ENCODE measurements around the gene GSAP.

DNA sequence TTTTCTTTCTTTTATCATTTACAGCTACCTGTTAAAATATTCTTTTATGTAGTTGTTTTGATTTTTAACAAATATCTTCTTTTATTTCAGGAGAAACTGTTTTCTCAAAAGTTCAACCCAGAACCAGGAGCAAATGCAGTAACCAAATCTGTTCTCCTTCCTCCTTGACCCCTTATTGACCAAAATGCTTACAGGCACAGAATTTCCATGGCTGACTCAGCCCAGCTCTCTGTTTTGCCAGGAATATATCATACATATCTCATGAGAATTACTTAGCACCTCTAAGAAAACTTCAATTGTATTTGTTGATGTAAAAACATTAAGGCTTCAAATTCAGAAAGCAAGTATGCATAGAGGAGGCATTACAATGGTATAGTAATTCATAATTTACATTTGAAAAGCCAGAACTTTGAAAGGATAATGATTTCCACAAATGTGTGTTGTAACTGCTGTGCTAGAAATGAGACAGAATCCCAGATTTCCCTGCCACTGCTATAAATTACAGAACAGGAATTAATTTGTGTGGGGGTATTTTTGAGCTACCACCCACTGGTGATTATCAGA is 2.2 kb downstream of the GSAP start:
- TF ChIP-seq, protein P1, sequence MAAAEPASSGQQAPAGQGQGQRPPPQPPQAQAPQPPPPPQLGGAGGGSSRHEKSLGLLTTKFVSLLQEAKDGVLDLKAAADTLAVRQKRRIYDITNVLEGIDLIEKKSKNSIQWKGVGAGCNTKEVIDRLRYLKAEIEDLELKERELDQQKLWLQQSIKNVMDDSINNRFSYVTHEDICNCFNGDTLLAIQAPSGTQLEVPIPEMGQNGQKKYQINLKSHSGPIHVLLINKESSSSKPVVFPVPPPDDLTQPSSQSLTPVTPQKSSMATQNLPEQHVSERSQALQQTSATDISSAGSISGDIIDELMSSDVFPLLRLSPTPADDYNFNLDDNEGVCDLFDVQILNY (CRISPR knock-in tag; IDR thresholded peaks at IDR 0.05) = no peak
- TF ChIP-seq, protein P2, sequence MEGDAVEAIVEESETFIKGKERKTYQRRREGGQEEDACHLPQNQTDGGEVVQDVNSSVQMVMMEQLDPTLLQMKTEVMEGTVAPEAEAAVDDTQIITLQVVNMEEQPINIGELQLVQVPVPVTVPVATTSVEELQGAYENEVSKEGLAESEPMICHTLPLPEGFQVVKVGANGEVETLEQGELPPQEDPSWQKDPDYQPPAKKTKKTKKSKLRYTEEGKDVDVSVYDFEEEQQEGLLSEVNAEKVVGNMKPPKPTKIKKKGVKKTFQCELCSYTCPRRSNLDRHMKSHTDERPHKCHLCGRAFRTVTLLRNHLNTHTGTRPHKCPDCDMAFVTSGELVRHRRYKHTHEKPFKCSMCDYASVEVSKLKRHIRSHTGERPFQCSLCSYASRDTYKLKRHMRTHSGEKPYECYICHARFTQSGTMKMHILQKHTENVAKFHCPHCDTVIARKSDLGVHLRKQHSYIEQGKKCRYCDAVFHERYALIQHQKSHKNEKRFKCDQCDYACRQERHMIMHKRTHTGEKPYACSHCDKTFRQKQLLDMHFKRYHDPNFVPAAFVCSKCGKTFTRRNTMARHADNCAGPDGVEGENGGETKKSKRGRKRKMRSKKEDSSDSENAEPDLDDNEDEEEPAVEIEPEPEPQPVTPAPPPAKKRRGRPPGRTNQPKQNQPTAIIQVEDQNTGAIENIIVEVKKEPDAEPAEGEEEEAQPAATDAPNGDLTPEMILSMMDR (IDR thresholded peaks at IDR 0.05) = no peak
